H1 (cell line): ENCODE data around the gene HES3. TPM values are rescaled to one million over a fixed set of nuclear protein-coding genes. Genes with fewer than 3 reads are reported as not detected.

ENCODE experiments used
- CTCF ChIA-PET: fragments of 300-600 bp; sonication (Branson Sonifier 250); formaldehyde crosslinking; loops from one replicate; lab custom pipeline; 2021; ENCODE audit not compliant: partially characterized antibody; lab: Charles Lee
- POLR2A ChIA-PET: fragments of 300-600 bp; sonication (Branson Sonifier 250); formaldehyde crosslinking; loops from one replicate; lab custom pipeline; 2021; ENCODE audit warnings: inconsistent platforms; ENCODE audit not compliant: partially characterized antibody; lab: Charles Lee
- DNase-seq, 2 experiments: peaks; one replicate each; pipeline versions ENCODE4 v3.0.0 to v3.0.0-alpha.2; 2010 to 2022; ENCODE audit warnings: low spot score in 2 of 2, low read depth in 1 of 2, mixed read lengths in 1 of 2
- FAIRE-seq: peaks from 2 replicates; lab custom pipeline; 2011; peaks lifted over from hg19 to GRCh38; lab: Jason Lieb, UNC
- H2AFZ ChIP-seq: 2 replicates; pipeline ENCODE4 v1.8.1; 2012; ENCODE audit warnings: low read length, inconsistent platforms
- H2AK5ac ChIP-seq: 2 replicates; pipeline ENCODE4 v1.6.1; 2013; ENCODE audit warnings: low read depth, low read length
- H2BK120ac ChIP-seq: replicated peaks from 2 replicates; pipeline ENCODE3; 2013; ENCODE audit warnings: low read depth, low read length, inconsistent platforms
- H2BK12ac ChIP-seq: 2 replicates; pipeline ENCODE4 v1.6.1; 2013; ENCODE audit warnings: low read depth, low read length
- H2BK15ac ChIP-seq: 2 replicates; pipeline ENCODE4 v1.6.1; 2013; ENCODE audit warnings: low read length
- H2BK20ac ChIP-seq: 2 replicates; pipeline ENCODE4 v1.6.1; 2013; ENCODE audit warnings: low read length
- H2BK5ac ChIP-seq: 2 replicates; pipeline ENCODE4 v1.6.1; 2013; ENCODE audit warnings: low read depth, low read length
- H3K14ac ChIP-seq: 2 replicates; pipeline ENCODE4 v1.6.1; 2013; ENCODE audit warnings: inconsistent platforms; ENCODE audit not compliant: insufficient read length
- H3K18ac ChIP-seq: 2 replicates; pipeline ENCODE4 v1.6.1; 2013; ENCODE audit warnings: low read length; ENCODE audit errors: extremely low read depth
- H3K23ac ChIP-seq: 2 replicates; pipeline ENCODE4 v1.6.1; 2013; ENCODE audit warnings: inconsistent platforms; ENCODE audit not compliant: insufficient read length
- H3K23me2 ChIP-seq: 2 replicates; pipeline ENCODE4 v1.6.1; 2013; ENCODE audit warnings: low read depth, low read length
- H3K27ac ChIP-seq: 2 replicates; pipeline ENCODE4 v1.6.1; 2011; ENCODE audit warnings: low read depth, low read length, inconsistent platforms
- H3K27me3 ChIP-seq, 4 experiments: replicated peaks in 1 of 4; 1 replicate in 1 of 4; 2 replicates in 3 of 4; pipeline versions ENCODE4 v1.6.1 to v1.8.1; 2011 to 2013; ENCODE audit warnings: low read length in 3 of 4, mild to moderate bottlenecking in 3 of 4, inconsistent platforms in 2 of 4, mixed read lengths in 2 of 4, moderate library complexity in 1 of 4; ENCODE audit not compliant: control insufficient read depth in 3 of 4, insufficient read depth in 3 of 4; ENCODE audit errors: extremely low read depth in 1 of 4
- H3K36me3 ChIP-seq, 4 experiments: 2 replicates each; pipeline versions ENCODE4 v1.6.1 to v1.8.1; 2011 to 2013; ENCODE audit warnings: mild to moderate bottlenecking in 4 of 4, low read length in 3 of 4, moderate library complexity in 2 of 4, control low read depth in 1 of 4, inconsistent platforms in 1 of 4; ENCODE audit not compliant: insufficient read depth in 4 of 4, control insufficient read depth in 2 of 4
- H3K4ac ChIP-seq: replicated peaks from 2 replicates; pipeline ENCODE3; 2013; ENCODE audit warnings: low read length, low read depth, mixed read lengths, inconsistent platforms; ENCODE audit not compliant: insufficient read length
- H3K4me1 ChIP-seq, 4 experiments: replicated peaks in 1 of 4; 1 replicate in 1 of 4; 2 replicates in 3 of 4; pipeline versions ENCODE4 v1.6.1 to v1.8.1; 2011 to 2013; ENCODE audit warnings: low read length in 3 of 4, inconsistent platforms in 2 of 4, mixed read lengths in 1 of 4; ENCODE audit not compliant: insufficient read depth in 4 of 4, control insufficient read depth in 3 of 4
- H3K4me2 ChIP-seq, 2 experiments: 2 replicates each; pipeline versions ENCODE4 v1.6.1 to v1.8.1; 2011 to 2013; ENCODE audit warnings: low read depth in 2 of 2, low read length in 2 of 2, control low read depth in 1 of 2, inconsistent platforms in 1 of 2, mild to moderate bottlenecking in 1 of 2; ENCODE audit not compliant: insufficient read depth in 1 of 2
- H3K4me3 ChIP-seq, 4 experiments: fragments of 200-600, 300-600 bp in 1 of 4; sonication (generic), shearing (Covaris generic), sonication (Bioruptor Twin) in 1 of 4; 2 replicates each; pipeline versions ENCODE4 v1.5.1 to v1.8.1; 2011 to 2016; ENCODE audit warnings: low read length in 4 of 4, low read depth in 3 of 4, control low read depth in 2 of 4, inconsistent platforms in 2 of 4, mild to moderate bottlenecking in 2 of 4, mixed read lengths in 1 of 4, moderate library complexity in 1 of 4; ENCODE audit not compliant: insufficient read depth in 2 of 4; ENCODE audit errors: extremely low read depth in 1 of 4
- H3K56ac ChIP-seq: replicated peaks from 2 replicates; pipeline ENCODE3; 2013; ENCODE audit warnings: low read depth, mild to moderate bottlenecking, mixed read lengths, low read length, inconsistent platforms; ENCODE audit not compliant: insufficient read length
- H3K79me1 ChIP-seq: 2 replicates; pipeline ENCODE4 v1.6.1; 2013; ENCODE audit warnings: low read depth, low read length, control low read depth
- H3K79me2 ChIP-seq, 2 experiments: 2 replicates each; pipeline versions ENCODE4 v1.6.1 to v1.8.1; 2012 to 2013; ENCODE audit warnings: low read length in 2 of 2, mild to moderate bottlenecking in 2 of 2, inconsistent platforms in 1 of 2; ENCODE audit not compliant: insufficient read depth in 2 of 2, control insufficient read depth in 1 of 2
- H3K9ac ChIP-seq, 4 experiments: replicated peaks in 1 of 4; 1 replicate in 1 of 4; 2 replicates in 3 of 4; pipeline versions ENCODE4 v1.6.1 to v1.8.1; 2011 to 2013; ENCODE audit warnings: low read depth in 3 of 4, low read length in 3 of 4, control low read depth in 2 of 4, mild to moderate bottlenecking in 2 of 4, moderate library complexity in 2 of 4, inconsistent platforms in 1 of 4; ENCODE audit errors: extremely low read depth in 1 of 4
- H3K9me3 ChIP-seq, 2 experiments: 2 replicates each; pipeline versions ENCODE4 v1.6.1 to v1.8.1; 2012 to 2013; ENCODE audit warnings: mild to moderate bottlenecking in 2 of 2, moderate library complexity in 2 of 2, control low read depth in 1 of 2, inconsistent platforms in 1 of 2, low read depth in 1 of 2, low read length in 1 of 2, mixed read lengths in 1 of 2; ENCODE audit not compliant: insufficient read depth in 2 of 2
- H4K20me1 ChIP-seq, 2 experiments: replicated peaks in 1 of 2; 2 replicates each; pipeline versions ENCODE3 to v1.8.1; 2011 to 2013; ENCODE audit warnings: inconsistent platforms in 2 of 2, low read length in 2 of 2, mild to moderate bottlenecking in 1 of 2; ENCODE audit not compliant: insufficient read depth in 2 of 2, control insufficient read depth in 1 of 2
- H4K5ac ChIP-seq: 2 replicates; pipeline ENCODE4 v1.6.1; 2013; ENCODE audit warnings: low read length, low read depth, mixed read lengths, inconsistent platforms; ENCODE audit not compliant: insufficient read length
- H4K8ac ChIP-seq: 2 replicates; pipeline ENCODE4 v1.8.0; 2013; ENCODE audit warnings: mild to moderate bottlenecking, moderate library complexity, low read length, inconsistent platforms; ENCODE audit not compliant: insufficient read depth; ENCODE audit errors: extremely low read depth
- H4K91ac ChIP-seq: replicated peaks from 2 replicates; pipeline ENCODE3; 2013; ENCODE audit warnings: low read length, mixed read lengths, inconsistent platforms; ENCODE audit not compliant: insufficient read length
- BACH1 ChIP-seq: IDR thresholded peaks from 2 replicates; pipeline ENCODE4 v1.6.1; 2012; ENCODE audit warnings: low read length, improper control_type of control experiment
- CBX5 ChIP-seq: fragments of 300-800, 300-1000 bp; sonication (generic); IDR thresholded peaks from 2 replicates; pipeline ENCODE4 v1.7.1; 2016; ENCODE audit warnings: antibody characterized with exemption, low read length, low read depth
- CREB1 ChIP-seq: IDR thresholded peaks from 2 replicates; pipeline ENCODE4 v1.6.1; 2012; ENCODE audit warnings: inconsistent platforms
- EGR1 ChIP-seq: IDR thresholded peaks from 2 replicates; pipeline ENCODE4 v1.6.1; 2011; ENCODE audit warnings: low read depth, low read length, borderline replicate concordance
- GABPA ChIP-seq: IDR thresholded peaks from 2 replicates; pipeline ENCODE4 v1.6.1; 2011; ENCODE audit warnings: mild to moderate bottlenecking, low read length, moderate library complexity, borderline replicate concordance; ENCODE audit not compliant: insufficient read depth
- HDAC6 ChIP-seq: IDR thresholded peaks from one replicate; pipeline ENCODE4 v1.7.1; 2012; ENCODE audit warnings: low read depth, mild to moderate bottlenecking, inconsistent platforms, low read length, moderate library complexity
- JUND ChIP-seq: IDR thresholded peaks from 2 replicates; pipeline ENCODE4 v1.6.1; 2011; ENCODE audit warnings: mild to moderate bottlenecking, improper control_type of control experiment, low read length
- KDM1A ChIP-seq: fragments of 200-600, 300-600 bp; sonication (generic); IDR thresholded peaks from 2 replicates; pipeline ENCODE4 v1.7.1; 2016; ENCODE audit warnings: mild to moderate bottlenecking, low read length, borderline replicate concordance
- RFX5 ChIP-seq: IDR thresholded peaks from 2 replicates; pipeline ENCODE4 v1.6.1; 2011; ENCODE audit warnings: low read depth, low read length, improper control_type of control experiment, borderline replicate concordance
- SUZ12 ChIP-seq: fragments of 200-600 bp; sonication (generic); IDR thresholded peaks from 2 replicates; pipeline ENCODE4 v1.6.1; 2012; ENCODE audit warnings: mild to moderate bottlenecking, inconsistent platforms, low read length, moderate library complexity, mixed read lengths
- YY1 ChIP-seq: IDR thresholded peaks from 2 replicates; pipeline ENCODE4 v1.6.1; 2011; ENCODE audit warnings: low read depth, mild to moderate bottlenecking, low read length
- WGBS, 2 experiments: shearing (Covaris generic) in 1 of 2; methylation state at CpG; one replicate each; pipeline versions ENCODE4 v1.1.6 to v1.1.7; 2013 to 2015; ENCODE audit warnings: low lambda C conversion rate in 2 of 2, mixed read lengths in 2 of 2, inconsistent platforms in 1 of 2, low coverage in 1 of 2, missing lambda C conversion rate in 1 of 2; ENCODE audit not compliant: insufficient replicate concordance in 2 of 2, insufficient coverage in 1 of 2, insufficient read length in 1 of 2; ENCODE audit errors: extremely low coverage in 1 of 2, missing lambda C conversion rate in 1 of 2; 5-methylcytosine and 5-hydroxymethylcytosine counted together
- polyA plus RNA-seq, 7 experiments: library from polyadenylated mRNA; depleted of rRNA in 3 of 7; stranded (reverse) in 5 of 7; unstranded in 2 of 7; fragments of >200 nt in 5 of 7; fragments of 200-250 nt in 2 of 7; gene quantifications; 1 replicate in 5 of 7; 2 replicates in 1 of 7; 4 replicates in 1 of 7; pipeline versions ENCODE4 v1.2.1 to v1.2.3, GENCODE V29; 2011 to 2013; ENCODE audit warnings: missing spikeins in 2 of 7, mixed read lengths in 2 of 7
- total RNA-seq: library from RNA; stranded (reverse); fragmentation: NEBNext Ultra II Directional; extraction: Animal tissue kit (Norgen Biotek cat#: 25700); gene quantifications from 2 replicates; pipeline ENCODE4 v1.2.1, GENCODE V29; 2021

The HES3 gene
- total and polyA plus RNA-seq, 2 of the 8 experiments (the other 6 are each of a cell fraction or from before 2014, with no cell fraction given), result 38.8 to 54.3 TPM

DNA sequence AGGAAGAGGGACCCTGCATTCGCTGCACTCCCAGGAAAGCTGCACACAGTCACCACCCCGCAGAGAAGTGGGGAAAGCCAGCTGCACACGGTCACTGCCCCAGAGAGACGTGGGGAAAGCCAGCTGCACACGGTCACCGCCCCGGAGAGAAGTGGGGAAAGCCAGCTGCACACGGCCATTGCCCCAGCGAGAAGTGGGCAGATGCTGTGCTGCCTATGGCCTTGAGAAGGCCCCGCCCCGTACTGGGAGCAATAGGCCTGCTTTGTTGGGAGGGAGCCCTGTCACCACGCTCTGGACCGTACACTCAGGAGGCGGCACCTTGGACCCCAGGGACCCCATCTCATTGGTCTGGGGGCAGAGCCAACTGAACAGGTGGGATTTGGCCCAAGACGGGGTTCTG is 21.2 kb downstream of the HES3 start:
- Histone ChIP-seq H3K79me2 (no peaks in the 10 kb centered on the region), H3K18ac (no peak overlapping the region), H3K4me1 (peaks cover 0 to 9% (median 2%) of the 10 kb centered on the region in 4 experiments; a peak in 6 of 7 replicates), H4K8ac (peak overlapping the region; percentile 41), H3K9me3 (no peaks in the 10 kb centered on the region), H3K14ac (no peak overlapping the region), H4K91ac (no peak overlapping the region), H3K23ac (no peak overlapping the region), H3K27ac (no peak overlapping the region), H3K9ac (no peak overlapping the region), H2BK15ac (no peak overlapping the region), H3K27me3 (peaks cover 0 to 7% (median 2%) of the 10 kb centered on the region in 4 experiments; a peak in 3 of 7 replicates), H4K20me1 (peaks cover 5 to 19% of the 10 kb centered on the region in 2 experiments), H3K79me1 (no peaks in the 10 kb centered on the region), H3K4me2 (no peak overlapping the region), H2BK5ac (no peak overlapping the region), H3K23me2 (peaks cover 7% of the 10 kb centered on the region; the same call in 1 of the 2 replicates), H3K36me3 (no peaks in the 10 kb centered on the region), H2BK120ac (no peak overlapping the region), H2AK5ac (no peak overlapping the region), H2AFZ (no peak overlapping the region), H4K5ac (no peak overlapping the region), H2BK20ac (no peak overlapping the region), H3K4ac (no peak overlapping the region), H3K4me3 (no peak overlapping the region), H2BK12ac (no peak overlapping the region), H3K56ac (no peak overlapping the region)
- 94% methylated on average over 11 of the region's 15 CpGs; no CpG with 5 or more reads in 1 of the 2 experiments for WGBS, 2 experiments
- DNase-seq, result no peak
- POLR2A ChIA-PET, result no interaction called here
- CTCF ChIA-PET, result interaction anchor here (0.9 to 7.0 kb wide), 9 partner anchors 12 to 212 kb away, joined by 3 to 51 read pairs (median 4); no protein-coding TSS in a partner anchor
- FAIRE-seq, result no peak
- TF ChIP-seq CBX5 (no peak), HDAC6 (no peak), SUZ12 (no peak), RFX5 (no peak), BACH1 (no peak), JUND (no peak), CREB1 (no peak), EGR1 (no peak), GABPA (no peak), KDM1A (no peak), YY1 (no peak)
